Mucosa of descending colon (tissue), 3 donors: ENCODE data around the gene ZFPM1. TPM values are rescaled to one million over a fixed set of nuclear protein-coding genes. Genes with fewer than 3 reads are reported as not detected.

Source experiments
- ATAC-seq: fragments of 200-7000 bp; cut with Tn5 transposase; one replicate; pipeline ENCODE4 v1.9.1; 2020; ENCODE audit warnings: mild to moderate bottlenecking, moderate library complexity
- DNase-seq, 3 donors: peaks; one replicate each; pipeline ENCODE4 v3.0.0-alpha.2; 2020
- H3K36me3 ChIP-seq: fragments of 200-600 bp; one replicate; pipeline ENCODE4 v1.8.0; 2021; ENCODE audit warnings: low read depth, mild to moderate bottlenecking
- H3K4me1 ChIP-seq: fragments of 200-600 bp; one replicate; pipeline ENCODE4 v1.8.0; 2021; ENCODE audit warnings: low read depth, mild to moderate bottlenecking
- H3K4me3 ChIP-seq: fragments of 200-600 bp; one replicate; pipeline ENCODE4 v1.8.0; 2021; ENCODE audit warnings: mild to moderate bottlenecking
- H3K9me3 ChIP-seq: fragments of 200-600 bp; one replicate; pipeline ENCODE4 v1.8.0; 2021; ENCODE audit warnings: mild to moderate bottlenecking
- intact Hi-C, 2 donors: fragments of 100-400 bp; cut with DNase I in 1 of 2; cut with micrococcal nuclease in 1 of 2; formaldehyde crosslinking; loops; one replicate each; pipeline versions ENCODE4 v1.11.0 to v1.11.1; 2022; cut with DNase I, micrococcal nuclease
- total RNA-seq, 3 donors: library from RNA; stranded (reverse); fragmentation: NEBNext Ultra II Directional in 2 of 3; extraction: Animal tissue kit (Norgen Biotek cat#: 25700) in 2 of 3; gene quantifications; one replicate each; pipeline versions ENCODE4 v1.2.1 to v1.2.4, GENCODE V29; 2021 to 2023
- TF ChIP-seq, protein P1 (sequence below): fragments of 200-600 bp; IDR thresholded peaks from one replicate; pipeline ENCODE4 v1.8.0; 2022; ENCODE audit warnings: antibody characterized with exemption, mild to moderate bottlenecking
- donor health status: DM: no; HTN: no; CAD: no; lungs with moderate emphysema.
- donor health status: DM: no; HTN: no; CAD: no.
- donor health status: DM: no; HTN: yes; CAD: no.

Gene ZFPM1
- total RNA-seq, 3 donors from 2014 or later, result 5.2 to 10.3 (median 7.2) TPM

DNA sequence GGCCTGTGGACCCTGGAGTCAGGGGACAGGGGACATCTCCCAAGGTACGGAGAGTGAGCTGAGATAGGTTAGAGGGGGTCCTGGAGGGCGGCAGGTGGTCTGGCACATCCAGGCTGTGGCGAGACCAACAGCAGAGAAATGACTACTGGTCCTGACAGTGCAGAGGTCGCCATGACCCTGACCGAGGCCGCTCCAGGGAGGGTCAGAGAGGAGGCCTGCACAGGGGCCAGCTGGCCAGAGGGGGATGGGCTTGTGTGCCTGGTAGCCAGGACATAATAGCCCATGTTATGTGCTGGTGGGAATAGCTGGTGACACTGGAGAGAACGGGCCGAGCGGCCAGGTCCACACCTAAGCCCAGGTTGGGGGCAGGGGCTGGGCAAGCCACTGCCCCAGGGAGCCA lies 76.5 kb downstream of the ZFPM1 start:
- H3K36me3 ChIP-seq, result no peaks in the 10 kb centered on the region
- peaks cover 25% of the 10 kb centered on the region for H3K4me1 ChIP-seq
- no peaks in the 10 kb centered on the region for H3K9me3 ChIP-seq
- intact Hi-C loops, result loop anchor here (5.0 kb wide), 2 partner anchors 82 to 87 kb away; no protein-coding TSS in a partner anchor
- ATAC-seq, result no peak
- no peak for DNase-seq
- TF ChIP-seq, protein P1, sequence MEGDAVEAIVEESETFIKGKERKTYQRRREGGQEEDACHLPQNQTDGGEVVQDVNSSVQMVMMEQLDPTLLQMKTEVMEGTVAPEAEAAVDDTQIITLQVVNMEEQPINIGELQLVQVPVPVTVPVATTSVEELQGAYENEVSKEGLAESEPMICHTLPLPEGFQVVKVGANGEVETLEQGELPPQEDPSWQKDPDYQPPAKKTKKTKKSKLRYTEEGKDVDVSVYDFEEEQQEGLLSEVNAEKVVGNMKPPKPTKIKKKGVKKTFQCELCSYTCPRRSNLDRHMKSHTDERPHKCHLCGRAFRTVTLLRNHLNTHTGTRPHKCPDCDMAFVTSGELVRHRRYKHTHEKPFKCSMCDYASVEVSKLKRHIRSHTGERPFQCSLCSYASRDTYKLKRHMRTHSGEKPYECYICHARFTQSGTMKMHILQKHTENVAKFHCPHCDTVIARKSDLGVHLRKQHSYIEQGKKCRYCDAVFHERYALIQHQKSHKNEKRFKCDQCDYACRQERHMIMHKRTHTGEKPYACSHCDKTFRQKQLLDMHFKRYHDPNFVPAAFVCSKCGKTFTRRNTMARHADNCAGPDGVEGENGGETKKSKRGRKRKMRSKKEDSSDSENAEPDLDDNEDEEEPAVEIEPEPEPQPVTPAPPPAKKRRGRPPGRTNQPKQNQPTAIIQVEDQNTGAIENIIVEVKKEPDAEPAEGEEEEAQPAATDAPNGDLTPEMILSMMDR, result no peak
- H3K4me3 ChIP-seq, result no peak overlapping the region

DNA sequence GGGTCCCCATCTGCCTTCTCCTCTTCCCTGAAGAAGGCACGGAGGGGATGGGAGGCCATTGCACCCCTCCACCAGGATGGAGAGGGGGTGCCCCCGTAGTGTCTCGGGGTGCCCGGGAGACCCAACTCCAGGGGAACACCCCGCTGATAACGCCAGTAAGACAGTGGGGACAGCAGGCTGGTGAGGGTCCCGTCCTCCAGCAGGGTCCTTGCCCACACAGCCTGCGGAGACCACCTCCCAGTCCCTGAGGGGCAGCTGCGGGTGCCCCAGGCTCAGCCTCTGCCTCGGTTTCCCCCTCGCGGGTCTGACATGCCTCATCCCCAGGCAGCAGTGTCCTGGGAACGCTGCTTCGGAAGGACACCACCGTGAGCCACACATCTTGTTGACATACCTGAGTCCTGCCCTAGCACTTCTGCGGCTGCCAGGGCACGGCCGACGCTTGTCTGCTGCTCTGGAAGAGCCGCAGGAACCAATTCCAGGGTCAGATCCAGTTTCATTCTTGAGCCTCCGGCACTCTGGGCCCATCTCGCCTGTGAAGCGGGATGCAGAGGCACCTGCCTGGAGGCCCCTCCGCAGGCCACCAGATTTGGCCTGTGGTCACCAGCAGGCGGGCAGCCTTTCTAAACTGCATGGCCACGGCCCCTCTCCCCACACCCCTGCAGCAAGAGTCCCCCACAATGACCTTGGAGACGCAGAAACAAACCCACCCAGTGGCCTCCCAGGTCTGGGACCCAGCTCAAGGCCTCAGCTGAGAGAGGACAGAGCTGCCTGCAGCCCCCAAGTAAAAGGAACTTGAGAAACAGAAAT lies 77.2 kb downstream of the ZFPM1 start:
- no peaks in the 10 kb centered on the region for H3K9me3 ChIP-seq
- H3K4me1 ChIP-seq, result peaks cover 24% of the 10 kb centered on the region
- H3K36me3 ChIP-seq, result no peaks in the 10 kb centered on the region

DNA sequence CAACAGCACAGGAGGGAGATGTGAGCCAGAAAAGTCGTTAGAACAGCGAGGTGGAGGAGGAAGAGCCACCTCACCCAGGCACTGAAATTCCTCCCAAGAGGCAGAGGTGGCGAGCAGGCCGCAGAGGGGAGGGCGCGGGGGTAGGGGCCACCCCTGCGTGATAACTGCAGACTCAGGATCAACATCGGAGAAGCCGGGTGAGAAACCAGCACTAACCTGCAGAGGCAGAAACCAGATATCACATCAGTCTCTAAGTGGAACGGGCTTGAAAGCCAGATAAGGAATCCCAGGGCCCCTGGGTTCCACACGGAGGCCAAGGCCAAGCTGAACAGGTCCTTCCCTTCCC lies 77.8 kb downstream of the ZFPM1 start:
- H3K4me3 ChIP-seq, result no peak overlapping the region
- TF ChIP-seq, protein P1, result no peak
- intact Hi-C loops, result no loop called here
- ATAC-seq, result no peak
- H3K4me1 ChIP-seq, result peaks cover 22% of the 10 kb centered on the region
- H3K9me3 ChIP-seq, result no peaks in the 10 kb centered on the region
- DNase-seq, result no peak
- no peaks in the 10 kb centered on the region for H3K36me3 ChIP-seq

More for the DNA sequence above, 77.2 kb downstream of the ZFPM1 start:
- DNase-seq (no peak), ATAC-seq (no peak)
- H3K4me3 ChIP-seq, result no peak overlapping the region
- TF ChIP-seq, protein P1, result no peak
- intact Hi-C loops, result no loop called here

DNA sequence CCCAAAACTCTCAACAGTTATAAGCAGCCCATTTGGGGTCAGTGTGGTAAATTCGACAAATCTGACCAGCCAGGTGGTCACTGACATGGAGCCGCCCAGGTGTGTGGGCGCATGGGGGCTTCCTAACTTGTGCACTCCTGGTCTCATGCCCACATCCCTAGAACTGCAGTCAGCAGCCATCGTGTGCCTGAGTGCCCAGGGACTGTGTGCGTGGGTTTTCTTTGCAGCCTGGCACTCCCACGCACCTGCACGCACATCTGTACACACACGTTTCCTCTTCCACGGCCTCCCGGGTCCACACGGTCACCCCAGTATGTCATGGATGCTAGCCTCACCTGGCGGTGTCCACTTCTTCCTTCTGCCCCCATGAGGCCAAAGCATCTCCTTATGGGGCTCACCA lies 78.3 kb downstream of the ZFPM1 start:
- TF ChIP-seq, protein P1, result no peak
- Histone ChIP-seq H3K4me3 (no peak overlapping the region), H3K4me1 (peaks cover 17% of the 10 kb centered on the region), H3K36me3 (no peaks in the 10 kb centered on the region), H3K9me3 (no peaks in the 10 kb centered on the region)
- intact Hi-C loops, result no loop called here
- DNase-seq, result no peak
- ATAC-seq, result no peak

DNA sequence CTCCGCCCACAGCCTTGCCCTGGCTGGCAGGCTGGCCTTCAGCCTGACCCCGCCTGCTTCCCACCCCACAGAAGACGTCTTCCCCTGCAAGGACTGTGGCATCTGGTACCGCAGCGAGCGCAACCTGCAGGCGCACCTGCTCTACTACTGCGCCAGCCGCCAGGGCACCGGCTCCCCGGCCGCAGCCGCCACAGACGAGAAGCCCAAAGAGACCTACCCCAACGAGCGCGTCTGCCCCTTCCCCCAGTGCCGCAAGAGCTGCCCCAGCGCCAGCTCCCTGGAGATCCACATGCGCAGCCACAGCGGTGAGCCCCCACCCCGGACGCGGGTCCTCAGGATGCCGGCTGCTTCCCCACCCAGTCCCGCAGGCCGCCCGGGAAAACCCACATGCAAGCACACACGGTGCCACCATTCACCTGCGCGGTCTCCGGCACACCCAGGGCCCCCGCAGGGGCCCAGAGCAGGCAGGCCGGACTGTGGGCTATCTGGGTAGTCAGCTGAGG lies 78.9 kb downstream of the ZFPM1 start:
- Histone ChIP-seq H3K4me3 (no peak overlapping the region), H3K9me3 (no peaks in the 10 kb centered on the region), H3K4me1 (peaks cover 15% of the 10 kb centered on the region), H3K36me3 (no peaks in the 10 kb centered on the region)
- ATAC-seq (no peak), DNase-seq (no peak)
- intact Hi-C loops, result no loop called here
- TF ChIP-seq, protein P1, result no peak
